Breast epithelium (tissue), 4 donors: ENCODE measurements around the gene NDP. TPM values are rescaled to one million over a fixed set of nuclear protein-coding genes. Genes with fewer than 3 reads are reported as not detected.

ENCODE experiments used
- DNase-seq, 2 donors: peaks; one replicate each; pipeline ENCODE4 v3.0.0-alpha.2; 2019; ENCODE audit warnings: low spot score in 2 of 2
- H3K27ac ChIP-seq, 2 donors: fragments of 200-600 bp; sonication (generic) in 1 of 2; one replicate each; pipeline ENCODE4 v1.5.1; 2016 to 2019; ENCODE audit warnings: mild to moderate bottlenecking in 1 of 2
- H3K27me3 ChIP-seq, 2 donors: fragments of 200-600 bp; sonication (generic) in 1 of 2; one replicate each; pipeline versions ENCODE4 v1.5.1 to v1.6.0; 2017 to 2019; ENCODE audit warnings: control low read depth in 1 of 2, mild to moderate bottlenecking in 1 of 2
- H3K36me3 ChIP-seq: fragments of 200-600 bp; one replicate; pipeline ENCODE4 v1.5.1; 2019
- H3K4me1 ChIP-seq, 2 donors: fragments of 200-600 bp; sonication (generic); one replicate each; pipeline ENCODE4 v1.5.1; 2016 to 2019; ENCODE audit warnings: control low read depth in 1 of 2
- H3K4me3 ChIP-seq, 3 donors: fragments of 200-600 bp; sonication (generic); 1 replicate in 2 of 3; 2 replicates in 1 of 3; pipeline ENCODE4 v1.5.1; 2016 to 2019; ENCODE audit warnings: mild to moderate bottlenecking in 3 of 3, moderate library complexity in 2 of 3
- H3K9me3 ChIP-seq, 2 donors: fragments of 200-600 bp; sonication (generic) in 1 of 2; one replicate each; pipeline ENCODE4 v1.5.1; 2016 to 2019; ENCODE audit warnings: control low read depth in 1 of 2
- POLR2A ChIP-seq: fragments of 450-650 bp; IDR thresholded peaks from one replicate; pipeline ENCODE4 v1.6.1; 2016; ENCODE audit warnings: antibody characterized with exemption, mild to moderate bottlenecking, moderate library complexity
- POLR2AphosphoS5 ChIP-seq, 3 donors: sonication (generic); formaldehyde crosslinking; IDR thresholded peaks; one replicate each; pipeline ENCODE4 v1.6.1; 2017; ENCODE audit warnings: antibody characterized with exemption in 3 of 3
- intact Hi-C: fragments of 100-400 bp; cut with DNase I; formaldehyde crosslinking; loops from one replicate; pipeline ENCODE4 v1.15.1; 2023; ENCODE audit warnings: low total_unique reads
- total RNA-seq, 3 donors: library from RNA; depleted of rRNA; stranded (reverse); fragments of >200 nt; gene quantifications; one replicate each; pipeline ENCODE4 v1.1.0, GENCODE V29; 2016
- TF ChIP-seq, protein P1 (sequence below), 3 donors: fragments of 450-650 bp; IDR thresholded peaks; one replicate each; pipeline ENCODE4 v1.5.1; 2016 to 2017; ENCODE audit warnings: antibody characterized with exemption in 3 of 3, mild to moderate bottlenecking in 3 of 3, moderate library complexity in 3 of 3

Gene NDP
- total RNA-seq, 3 donors from 2014 or later, result 0.66 to 4.0 TPM; not detected in 1

- Histone ChIP-seq H3K4me3 (no peak overlapping the region), H3K27ac (no peak overlapping the region), H3K27me3 (peaks cover 0 to 26% of the 10 kb centered on the region in 2 donors), H3K9me3 (no peaks in the 10 kb centered on the region), H3K4me1 (no peaks in the 10 kb centered on the region), H3K36me3 (no peaks in the 10 kb centered on the region)
- intact Hi-C loops, result no loop called here
- no peak for DNase-seq
- TF ChIP-seq, protein P1, sequence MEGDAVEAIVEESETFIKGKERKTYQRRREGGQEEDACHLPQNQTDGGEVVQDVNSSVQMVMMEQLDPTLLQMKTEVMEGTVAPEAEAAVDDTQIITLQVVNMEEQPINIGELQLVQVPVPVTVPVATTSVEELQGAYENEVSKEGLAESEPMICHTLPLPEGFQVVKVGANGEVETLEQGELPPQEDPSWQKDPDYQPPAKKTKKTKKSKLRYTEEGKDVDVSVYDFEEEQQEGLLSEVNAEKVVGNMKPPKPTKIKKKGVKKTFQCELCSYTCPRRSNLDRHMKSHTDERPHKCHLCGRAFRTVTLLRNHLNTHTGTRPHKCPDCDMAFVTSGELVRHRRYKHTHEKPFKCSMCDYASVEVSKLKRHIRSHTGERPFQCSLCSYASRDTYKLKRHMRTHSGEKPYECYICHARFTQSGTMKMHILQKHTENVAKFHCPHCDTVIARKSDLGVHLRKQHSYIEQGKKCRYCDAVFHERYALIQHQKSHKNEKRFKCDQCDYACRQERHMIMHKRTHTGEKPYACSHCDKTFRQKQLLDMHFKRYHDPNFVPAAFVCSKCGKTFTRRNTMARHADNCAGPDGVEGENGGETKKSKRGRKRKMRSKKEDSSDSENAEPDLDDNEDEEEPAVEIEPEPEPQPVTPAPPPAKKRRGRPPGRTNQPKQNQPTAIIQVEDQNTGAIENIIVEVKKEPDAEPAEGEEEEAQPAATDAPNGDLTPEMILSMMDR (IDR thresholded peaks at IDR 0.05), result no peak
- TF ChIP-seq POLR2AphosphoS5 (IDR thresholded peaks at IDR 0.05) (no peak), POLR2A (no peak)
Observed at GRCh38 chrX:43978226-43978625, 5.0 kb upstream of the NDP start.

DNA sequence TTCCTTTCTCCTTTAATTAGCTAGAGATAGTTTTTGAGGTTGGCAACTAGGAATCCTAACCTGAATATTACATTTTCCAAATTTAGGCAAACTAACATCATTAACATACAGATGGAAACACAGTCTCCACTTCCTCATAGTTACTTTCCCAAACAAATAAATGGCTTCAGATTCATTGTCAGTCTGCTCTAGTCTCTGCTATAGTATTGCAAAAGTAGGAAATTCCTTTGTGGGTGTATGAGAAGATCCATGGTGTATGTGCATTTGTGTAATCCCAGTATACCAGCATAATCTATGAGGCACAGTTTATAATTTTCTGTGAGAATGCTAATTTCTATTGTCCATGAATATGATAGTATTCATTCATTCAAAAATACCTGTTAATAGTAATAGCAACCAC, 3.0 kb upstream of the NDP start:
- intact Hi-C loops, result no loop called here

GRCh38 chrX:43975796-43976195, 2.6 kb upstream of the NDP start:
- Histone ChIP-seq H3K4me1 (no peaks in the 10 kb centered on the region), H3K36me3 (no peaks in the 10 kb centered on the region), H3K27ac (no peak overlapping the region), H3K27me3 (peaks cover 0 to 37% of the 10 kb centered on the region in 2 donors), H3K4me3 (no peak overlapping the region), H3K9me3 (no peaks in the 10 kb centered on the region)
- intact Hi-C loops, result no loop called here
- TF ChIP-seq POLR2A, result no peak
- TF ChIP-seq POLR2AphosphoS5 (IDR thresholded peaks at IDR 0.05), result no peak
- TF ChIP-seq, protein P1 (IDR thresholded peaks at IDR 0.05), result no peak
- DNase-seq, result no peak

More for the DNA sequence above, 3.0 kb upstream of the NDP start:
- H3K27ac ChIP-seq, result no peak overlapping the region
- H3K4me3 ChIP-seq, result no peak overlapping the region
- H3K9me3 ChIP-seq, result no peaks in the 10 kb centered on the region
- TF ChIP-seq, protein P1 (IDR thresholded peaks at IDR 0.05), result no peak
- TF ChIP-seq POLR2A, result no peak
- TF ChIP-seq POLR2AphosphoS5 (IDR thresholded peaks at IDR 0.05), result no peak
- H3K4me1 ChIP-seq, result no peaks in the 10 kb centered on the region
- no peaks in the 10 kb centered on the region for H3K36me3 ChIP-seq
- no peak for DNase-seq
- H3K27me3 ChIP-seq, result peaks cover 0 to 35% of the 10 kb centered on the region in 2 donors

DNA sequence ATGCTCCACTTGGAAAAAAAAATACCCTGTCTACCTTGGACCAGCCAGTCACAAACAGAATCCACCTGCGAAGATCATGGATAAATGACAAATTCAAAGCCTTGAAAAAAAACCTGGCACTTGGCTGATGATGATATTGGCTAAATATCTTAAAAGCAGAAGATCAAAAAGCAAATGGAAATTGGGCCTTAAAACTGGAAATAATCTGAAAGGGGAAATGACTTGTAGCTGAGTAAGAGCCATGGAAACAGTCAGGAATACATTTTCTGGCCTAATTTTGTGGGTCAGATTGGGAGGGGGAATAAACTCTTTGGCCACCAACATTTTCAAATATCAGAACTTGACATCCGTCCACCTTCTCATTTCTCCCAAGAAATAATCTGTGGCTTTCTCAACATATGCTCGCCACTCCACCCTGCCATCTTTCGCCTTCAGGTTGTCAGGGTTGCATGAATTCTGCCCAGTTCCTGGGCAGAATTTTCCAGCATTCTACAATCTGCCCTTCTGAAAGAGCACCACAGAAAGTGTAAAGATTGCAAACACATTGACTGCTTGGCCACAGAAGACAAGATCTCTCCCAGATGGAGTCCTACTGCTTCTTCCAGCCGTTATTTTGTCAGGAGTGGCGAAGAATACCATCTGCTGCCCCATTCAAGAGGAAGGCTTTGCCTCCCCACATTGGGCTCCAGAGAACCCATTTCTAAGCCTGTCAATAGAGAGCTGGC, 1.7 kb upstream of the NDP start:
- intact Hi-C loops, result loop anchor here (5.0 kb wide), 1 partner anchor 277 kb away; no protein-coding TSS in a partner anchor
- H3K9me3 ChIP-seq, result no peaks in the 10 kb centered on the region
- H3K4me3 ChIP-seq, result no peak overlapping the region
- no peaks in the 10 kb centered on the region for H3K36me3 ChIP-seq
- TF ChIP-seq POLR2A (no peak), POLR2AphosphoS5 (IDR thresholded peaks at IDR 0.05) (no peak)
- TF ChIP-seq, protein P1 (IDR thresholded peaks at IDR 0.05), result no peak
- H3K27ac ChIP-seq, result no peak overlapping the region
- no peak for DNase-seq
- peaks cover 0 to 46% of the 10 kb centered on the region in 2 donors for H3K27me3 ChIP-seq
- no peaks in the 10 kb centered on the region for H3K4me1 ChIP-seq

GRCh38 chrX:43974100-43974475, 898 bp upstream of the NDP start:
- TF ChIP-seq, protein P1 (IDR thresholded peaks at IDR 0.05), result no peak
- TF ChIP-seq POLR2AphosphoS5 (IDR thresholded peaks at IDR 0.05), result no peak
- TF ChIP-seq POLR2A, result no peak
- H3K27ac ChIP-seq, result no peak overlapping the region
- H3K4me1 ChIP-seq, result no peaks in the 10 kb centered on the region
- H3K9me3 ChIP-seq, result no peaks in the 10 kb centered on the region
- no peaks in the 10 kb centered on the region for H3K36me3 ChIP-seq
- DNase-seq, result no peak
- H3K4me3 ChIP-seq, result peak overlapping the region in 2 of 3 donors; percentile 41 to 55
- intact Hi-C loops, result loop anchor here (5.0 kb wide), 1 partner anchor 278 kb away; no protein-coding TSS in a partner anchor
- H3K27me3 ChIP-seq, result peaks cover 0 to 54% of the 10 kb centered on the region in 2 donors
